H1 (cell line): ENCODE results near the gene LDLRAD4. TPM values are rescaled to one million over a fixed set of nuclear protein-coding genes. Genes with fewer than 3 reads are reported as not detected.

Source experiments
- CBX5 ChIP-seq: fragments of 300-800, 300-1000 bp; sonication (generic); IDR thresholded peaks from 2 replicates; pipeline ENCODE4 v1.7.1; 2016; ENCODE audit warnings: antibody characterized with exemption, low read length, low read depth
- SP2 ChIP-seq: IDR thresholded peaks from 2 replicates; pipeline ENCODE4 v1.6.1; 2012; ENCODE audit warnings: mild to moderate bottlenecking, low read length, inconsistent platforms
- polyA plus RNA-seq, 7 experiments: library from polyadenylated mRNA; depleted of rRNA in 3 of 7; stranded (reverse) in 5 of 7; unstranded in 2 of 7; fragments of >200 nt in 5 of 7; fragments of 200-250 nt in 2 of 7; gene quantifications; 1 replicate in 5 of 7; 2 replicates in 1 of 7; 4 replicates in 1 of 7; pipeline versions ENCODE4 v1.2.1 to v1.2.3, GENCODE V29; 2011 to 2013; ENCODE audit warnings: missing spikeins in 2 of 7, mixed read lengths in 2 of 7
- total RNA-seq: library from RNA; stranded (reverse); fragmentation: NEBNext Ultra II Directional; extraction: Animal tissue kit (Norgen Biotek cat#: 25700); gene quantifications from 2 replicates; pipeline ENCODE4 v1.2.1, GENCODE V29; 2021

Gene LDLRAD4
- total and polyA plus RNA-seq, 2 of the 8 experiments (the other 6 are each of a cell fraction or from before 2014, with no cell fraction given), result 0.77 to 1.4 TPM

DNA sequence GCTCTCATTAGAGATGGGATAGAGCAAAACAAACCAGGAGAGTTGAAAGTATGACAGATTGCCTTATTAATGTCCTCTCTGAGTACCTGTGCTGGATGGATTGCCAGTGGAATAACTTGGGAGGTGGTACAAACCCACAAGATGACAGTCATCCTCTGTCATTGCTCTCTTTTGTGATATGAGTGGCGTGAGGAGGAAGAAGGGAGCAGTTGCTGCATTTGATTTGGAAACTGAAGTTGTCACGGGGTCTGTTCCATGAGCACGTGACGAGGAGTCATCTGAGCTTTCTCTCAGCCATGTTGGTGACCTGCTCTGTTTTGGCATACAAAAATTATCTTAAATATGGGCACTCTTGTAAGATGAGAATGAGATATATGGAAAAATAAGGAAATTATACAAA lies 302.9 kb downstream of the LDLRAD4 start (continued):
- TF ChIP-seq CBX5 (no peak), SP2 (no peak)
- TF ChIP-seq, all 59 proteins: peak for 0
